Activated naive CD8-positive, alpha-beta T cell treated with anti-CD3 and anti-CD28 coated beads for 36 hours (primary cell): ENCODE data around the gene EFHB. TPM values are rescaled to one million over a fixed set of nuclear protein-coding genes. Genes with fewer than 3 reads are reported as not detected.
"Not testable (repeated sequence)": the region's sequence is repeated elsewhere in the genome, so short reads cannot be mapped to it uniquely, and the experiment has no call there.

ENCODE experiments used
- DNase-seq: peaks from one replicate; pipeline ENCODE4 v3.0.0; 2021
- H3K27ac Mint-ChIP-seq: one replicate; pipeline ENCODE4 v1.8.0; 2022; ENCODE audit warnings: mild to moderate bottlenecking, moderate library complexity, mixed read lengths
- H3K27me3 Mint-ChIP-seq: one replicate; pipeline ENCODE4 v1.8.0; 2022; ENCODE audit warnings: mild to moderate bottlenecking, mixed read lengths
- H3K36me3 Mint-ChIP-seq: one replicate; pipeline ENCODE4 v1.8.0; 2021; ENCODE audit warnings: mild to moderate bottlenecking, mixed read lengths
- H3K4me1 Mint-ChIP-seq: one replicate; pipeline ENCODE4 v1.8.0; 2021; ENCODE audit warnings: mixed read lengths
- H3K4me3 Mint-ChIP-seq: one replicate; pipeline ENCODE4 v1.8.0; 2022; ENCODE audit warnings: mild to moderate bottlenecking, moderate library complexity, mixed read lengths
- H3K9me3 Mint-ChIP-seq: one replicate; pipeline ENCODE4 v1.8.0; 2022; ENCODE audit warnings: mixed read lengths
- total RNA-seq, 2 experiments: library from RNA; stranded (reverse); gene quantifications; one replicate each; pipeline ENCODE4 v1.2.3, GENCODE V29; 2021

EFHB gene
- total RNA-seq, 2 experiments from 2014 or later: 0.50 to 0.87 TPM

GRCh38 chr3:19898721-19899120, 35.3 kb downstream of the EFHB start:
- DNase-seq: no peak
- H3K9me3 Mint-ChIP-seq: no peaks in the 10 kb centered on the region
- no peaks in the 10 kb centered on the region for H3K36me3 Mint-ChIP-seq
- H3K4me3 Mint-ChIP-seq: no peak overlapping the region
- no peaks in the 10 kb centered on the region for H3K4me1 Mint-ChIP-seq
- no peak overlapping the region for H3K27ac Mint-ChIP-seq
- H3K27me3 Mint-ChIP-seq: no peaks in the 10 kb centered on the region

GRCh38 chr3:19891740-19892139, 42.3 kb downstream of the EFHB start:
- Mint-ChIP-seq H3K27me3 (no peaks in the 10 kb centered on the region), H3K4me3 (no peak overlapping the region), H3K4me1 (no peaks in the 10 kb centered on the region), H3K27ac (no peak overlapping the region), H3K36me3 (no peaks in the 10 kb centered on the region), H3K9me3 (no peaks in the 10 kb centered on the region)
- no peak for DNase-seq

GRCh38 chr3:19888428-19889152, 45.4 kb downstream of the EFHB start:
- Mint-ChIP-seq H3K27ac (no peak overlapping the region), H3K9me3 (no peaks in the 10 kb centered on the region), H3K4me3 (no peak overlapping the region), H3K36me3 (no peaks in the 10 kb centered on the region), H3K4me1 (no peaks in the 10 kb centered on the region), H3K27me3 (no peaks in the 10 kb centered on the region)
- DNase-seq: no peak

- not testable (repeated sequence) for H3K27ac Mint-ChIP-seq, H3K27me3 Mint-ChIP-seq, H3K4me1 Mint-ChIP-seq, H3K4me3 Mint-ChIP-seq, DNase-seq, H3K9me3 Mint-ChIP-seq, H3K36me3 Mint-ChIP-seq
Measured at GRCh38 chr3:19887122-19887521, 46.9 kb downstream of the EFHB start.

- H3K4me1 Mint-ChIP-seq: no peaks in the 10 kb centered on the region
- no peaks in the 10 kb centered on the region for H3K9me3 Mint-ChIP-seq
- no peak overlapping the region for H3K4me3 Mint-ChIP-seq
- no peaks in the 10 kb centered on the region for H3K36me3 Mint-ChIP-seq
- no peaks in the 10 kb centered on the region for H3K27me3 Mint-ChIP-seq
- H3K27ac Mint-ChIP-seq: no peak overlapping the region
- DNase-seq: no peak
Measured at GRCh38 chr3:19886404-19886803, 47.6 kb downstream of the EFHB start.

- Mint-ChIP-seq H3K4me3 (no peak overlapping the region), H3K9me3 (no peaks in the 10 kb centered on the region), H3K27ac (no peak overlapping the region), H3K4me1 (no peaks in the 10 kb centered on the region), H3K27me3 (no peaks in the 10 kb centered on the region), H3K36me3 (no peaks in the 10 kb centered on the region)
- no peak for DNase-seq
Measured at GRCh38 chr3:19885468-19885867, 48.5 kb downstream of the EFHB start.

GRCh38 chr3:19881852-19882251, 52.2 kb downstream of the EFHB start:
- Mint-ChIP-seq H3K27ac (no peak overlapping the region), H3K4me3 (no peak overlapping the region), H3K4me1 (no peaks in the 10 kb centered on the region), H3K27me3 (no peaks in the 10 kb centered on the region), H3K9me3 (no peaks in the 10 kb centered on the region), H3K36me3 (no peaks in the 10 kb centered on the region)
- DNase-seq: no peak

- Mint-ChIP-seq H3K27me3 (peaks cover 3% of the 10 kb centered on the region), H3K4me3 (no peak overlapping the region), H3K27ac (no peak overlapping the region), H3K4me1 (no peaks in the 10 kb centered on the region), H3K36me3 (no peaks in the 10 kb centered on the region), H3K9me3 (no peaks in the 10 kb centered on the region)
- no peak for DNase-seq
Measured at GRCh38 chr3:19881036-19881435, 53.0 kb downstream of the EFHB start.

- Mint-ChIP-seq H3K4me3 (no peak overlapping the region), H3K27me3 (peaks cover 3% of the 10 kb centered on the region), H3K4me1 (no peaks in the 10 kb centered on the region), H3K27ac (no peak overlapping the region), H3K9me3 (no peaks in the 10 kb centered on the region), H3K36me3 (no peaks in the 10 kb centered on the region)
- no peak for DNase-seq
Measured at GRCh38 chr3:19877656-19878055, 56.4 kb downstream of the EFHB start.

GRCh38 chr3:19866751-19867347, 67.2 kb downstream of the EFHB start:
- Mint-ChIP-seq H3K4me3 (no peak overlapping the region), H3K27me3 (peaks cover 4% of the 10 kb centered on the region), H3K9me3 (no peaks in the 10 kb centered on the region), H3K36me3 (no peaks in the 10 kb centered on the region), H3K4me1 (no peaks in the 10 kb centered on the region), H3K27ac (no peak overlapping the region)
- peak; percentile 13 for DNase-seq

GRCh38 chr3:19855318-19855717, 78.7 kb downstream of the EFHB start:
- H3K27me3 Mint-ChIP-seq, DNase-seq, H3K36me3 Mint-ChIP-seq, H3K27ac Mint-ChIP-seq, H3K4me3 Mint-ChIP-seq, H3K4me1 Mint-ChIP-seq: not testable (repeated sequence)
- H3K9me3 Mint-ChIP-seq: peaks cover 13% of the 10 kb centered on the region

GRCh38 chr3:19846609-19847008, 87.4 kb downstream of the EFHB start:
- H3K36me3 Mint-ChIP-seq, DNase-seq, H3K4me1 Mint-ChIP-seq, H3K4me3 Mint-ChIP-seq, H3K27ac Mint-ChIP-seq: not testable (repeated sequence)
- peaks cover 25% of the 10 kb centered on the region for H3K27me3 Mint-ChIP-seq
- peaks cover 16% of the 10 kb centered on the region for H3K9me3 Mint-ChIP-seq

Other genes starting within 250 kb of the EFHB start
- 10 to 100 TPM; 54.2 to 56.0 TPM for gene RAB5A, start 12.9 kb upstream of the EFHB start, total RNA-seq
- not detected for gene PP2D1, start 78.0 kb upstream of the EFHB start, total RNA-seq
- 10 to 100 TPM; 11.7 to 17.0 TPM for gene KAT2B, start 106.2 kb upstream of the EFHB start, total RNA-seq